HG02763 (cell line): ENCODE measurements around the gene FCN1.

Experiments
- ATAC-seq: cut with Tn5 transposase; IDR thresholded peaks from one replicate; pipeline ENCODE4 v1.9.1; 2021; ENCODE audit warnings: mild to moderate bottlenecking, moderate library complexity; ENCODE audit not compliant: unreplicated experiment

Gene FCN1

DNA sequence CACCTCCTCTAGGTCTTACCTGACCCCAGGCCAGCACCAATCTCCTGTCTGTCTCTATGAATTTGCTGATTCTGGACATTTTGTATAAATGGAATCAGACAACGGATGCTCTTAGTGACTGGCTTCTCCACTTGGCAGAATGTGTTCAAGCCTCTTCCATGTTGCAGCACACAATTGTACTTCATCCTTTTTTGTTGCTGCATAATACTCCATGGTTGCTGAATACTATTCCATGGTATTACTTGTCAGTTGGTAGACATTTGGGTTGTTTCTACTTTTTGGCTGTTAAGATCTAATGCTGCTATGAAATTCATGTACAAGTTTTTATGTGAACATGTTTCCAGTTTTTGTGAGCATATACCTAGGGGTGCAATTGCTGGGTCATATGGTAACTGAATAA, 34.3 kb upstream of the FCN1 start:
- ATAC-seq, result no peak

GRCh38 chr9:134951461-134951860, 33.7 kb upstream of the FCN1 start:
- no peak for ATAC-seq

GRCh38 chr9:134950386-134951210, 32.9 kb upstream of the FCN1 start:
- ATAC-seq, result no peak

GRCh38 chr9:134949681-134950385, 32.1 kb upstream of the FCN1 start:
- no peak for ATAC-seq

DNA sequence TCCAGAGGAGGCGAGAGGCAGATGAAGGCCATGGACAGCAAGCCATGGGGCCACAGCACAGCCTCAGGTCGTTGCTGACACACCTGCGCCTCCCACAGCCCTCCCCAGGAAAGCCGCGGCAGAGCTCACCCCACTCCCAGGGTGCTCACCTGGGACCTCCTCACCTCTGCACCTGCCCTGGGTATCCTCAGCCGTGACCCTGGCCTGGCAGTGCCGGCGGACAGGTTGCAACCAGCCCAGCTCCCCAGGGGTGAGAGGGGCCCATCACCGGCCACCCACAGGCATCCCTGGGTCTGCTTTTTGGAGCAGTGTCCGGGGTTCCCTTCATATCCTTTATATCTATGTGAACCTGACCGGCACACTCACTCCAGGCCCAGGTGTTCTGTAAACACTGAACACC, 30.4 kb upstream of the FCN1 start:
- no peak for ATAC-seq

DNA sequence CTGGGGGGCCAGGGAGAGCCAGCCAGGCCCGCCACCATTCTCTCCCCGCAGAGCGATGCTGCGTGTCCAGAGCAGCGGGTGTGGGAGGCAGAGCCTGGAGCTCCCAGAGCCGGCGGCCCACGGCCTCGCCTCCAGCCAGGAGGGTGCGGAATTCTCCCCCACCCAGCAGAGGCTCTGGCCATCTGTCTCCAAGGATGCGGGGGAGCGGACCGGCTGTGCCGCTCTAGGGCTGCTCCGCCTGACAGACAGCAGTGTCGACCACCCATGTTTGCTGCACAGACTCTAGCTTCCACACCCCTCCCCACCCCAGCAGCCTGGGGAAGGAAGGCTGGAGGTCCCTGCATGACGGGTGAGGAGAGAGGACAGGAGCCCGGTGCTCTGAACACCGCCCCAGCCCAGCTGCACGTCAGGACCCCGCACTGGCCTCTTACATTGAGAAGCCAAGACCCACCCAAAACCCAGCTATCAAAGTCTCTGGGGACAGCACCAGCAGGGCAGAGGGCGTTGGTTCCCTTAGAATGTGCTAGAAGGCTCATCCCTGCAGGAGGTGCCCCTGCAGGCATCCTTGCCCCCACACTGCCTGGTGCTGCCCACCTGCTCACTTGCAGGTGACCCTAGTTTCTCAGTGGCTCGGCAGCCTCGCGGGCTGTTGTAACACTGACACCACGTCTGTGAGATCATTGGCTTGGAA, 29.7 kb upstream of the FCN1 start:
- ATAC-seq, result no peak

- ATAC-seq, result no peak
Observed at GRCh38 chr9:134946663-134947062, 29.0 kb upstream of the FCN1 start.

GRCh38 chr9:134945509-134946275, 28.0 kb upstream of the FCN1 start:
- ATAC-seq, result no peak

DNA sequence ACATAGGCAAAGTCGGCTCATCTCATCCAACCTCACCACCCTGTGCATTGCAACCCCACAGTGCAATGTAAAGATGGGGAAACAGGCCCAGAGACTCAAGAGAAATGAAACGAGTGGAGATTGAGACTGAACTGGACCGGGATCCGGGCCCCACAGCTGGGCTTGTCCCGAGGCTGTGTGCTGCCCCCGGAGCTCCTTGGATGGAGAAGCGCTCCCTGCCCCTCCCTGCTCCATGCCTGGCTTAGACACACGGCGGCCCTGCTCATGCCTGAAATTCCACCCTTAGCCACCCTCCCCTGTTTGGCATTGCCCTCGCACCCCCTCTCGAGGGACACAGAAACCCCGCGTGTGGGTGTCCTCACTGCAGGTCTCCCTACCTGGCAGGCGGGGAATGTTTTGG, 27.2 kb upstream of the FCN1 start:
- ATAC-seq, result no peak

DNA sequence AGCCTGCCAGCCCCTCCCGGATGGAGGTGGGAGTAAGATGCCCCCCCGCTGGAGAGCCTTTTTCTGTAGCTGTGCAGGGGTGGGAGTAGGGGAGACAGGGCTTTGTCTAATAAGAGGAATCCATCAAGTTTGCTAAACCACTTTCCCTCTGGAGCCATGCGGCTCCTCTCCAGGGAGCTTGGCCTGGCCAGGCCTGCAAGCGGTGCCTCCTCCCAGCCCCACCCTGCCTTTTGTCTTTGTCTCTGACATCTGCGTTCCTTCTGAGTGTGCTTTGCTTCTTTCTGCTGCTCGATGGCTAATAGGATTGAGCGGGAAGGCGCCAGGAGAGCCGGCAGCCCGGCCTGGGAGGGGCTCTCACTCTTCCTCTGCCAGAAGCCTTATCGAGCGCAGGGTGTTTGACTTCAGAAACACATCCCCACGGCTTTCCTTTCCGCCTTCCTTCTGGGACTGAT, 26.7 kb upstream of the FCN1 start:
- no peak for ATAC-seq

DNA sequence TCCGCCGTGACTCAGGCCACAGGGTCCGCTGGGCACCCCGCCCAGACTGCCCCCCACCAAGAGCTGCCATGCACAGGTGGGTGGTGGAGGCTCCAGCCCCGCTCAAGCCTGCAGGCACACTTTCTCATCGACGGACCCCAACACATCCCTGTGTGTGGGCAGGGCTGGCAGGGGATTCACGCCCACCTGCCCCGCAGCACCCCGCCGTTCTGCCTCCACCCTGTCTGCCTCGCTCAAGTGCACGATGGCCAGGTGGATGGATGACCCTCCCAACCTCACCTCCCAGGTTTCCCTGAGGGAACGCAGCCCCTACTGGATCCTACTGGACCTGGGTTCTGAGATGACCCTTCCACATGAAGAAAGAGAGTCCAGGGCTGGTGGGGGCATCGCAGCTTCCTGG, 26.1 kb upstream of the FCN1 start:
- no peak for ATAC-seq

- no peak for ATAC-seq
Observed at GRCh38 chr9:134943411-134943810, 25.7 kb upstream of the FCN1 start.

DNA sequence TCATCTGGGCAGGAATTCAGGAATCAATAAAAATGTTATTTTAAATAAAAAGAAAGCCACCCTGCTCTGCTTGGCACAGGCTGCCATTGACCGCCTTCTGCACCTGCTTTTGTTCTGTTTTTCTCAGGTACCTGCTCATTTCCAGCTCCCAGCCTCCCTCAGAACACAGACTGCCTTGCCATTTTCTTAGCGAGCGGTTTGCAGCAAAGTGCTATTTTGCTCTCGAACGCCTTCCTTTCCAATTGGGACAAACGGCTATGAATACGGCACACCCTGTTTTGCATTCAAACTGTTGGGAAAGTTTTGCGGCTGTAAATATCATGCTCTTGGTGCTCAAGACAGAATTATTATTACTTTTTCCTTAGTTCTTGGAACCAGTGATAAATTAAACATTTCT, 25.1 kb upstream of the FCN1 start:
- no peak for ATAC-seq

DNA sequence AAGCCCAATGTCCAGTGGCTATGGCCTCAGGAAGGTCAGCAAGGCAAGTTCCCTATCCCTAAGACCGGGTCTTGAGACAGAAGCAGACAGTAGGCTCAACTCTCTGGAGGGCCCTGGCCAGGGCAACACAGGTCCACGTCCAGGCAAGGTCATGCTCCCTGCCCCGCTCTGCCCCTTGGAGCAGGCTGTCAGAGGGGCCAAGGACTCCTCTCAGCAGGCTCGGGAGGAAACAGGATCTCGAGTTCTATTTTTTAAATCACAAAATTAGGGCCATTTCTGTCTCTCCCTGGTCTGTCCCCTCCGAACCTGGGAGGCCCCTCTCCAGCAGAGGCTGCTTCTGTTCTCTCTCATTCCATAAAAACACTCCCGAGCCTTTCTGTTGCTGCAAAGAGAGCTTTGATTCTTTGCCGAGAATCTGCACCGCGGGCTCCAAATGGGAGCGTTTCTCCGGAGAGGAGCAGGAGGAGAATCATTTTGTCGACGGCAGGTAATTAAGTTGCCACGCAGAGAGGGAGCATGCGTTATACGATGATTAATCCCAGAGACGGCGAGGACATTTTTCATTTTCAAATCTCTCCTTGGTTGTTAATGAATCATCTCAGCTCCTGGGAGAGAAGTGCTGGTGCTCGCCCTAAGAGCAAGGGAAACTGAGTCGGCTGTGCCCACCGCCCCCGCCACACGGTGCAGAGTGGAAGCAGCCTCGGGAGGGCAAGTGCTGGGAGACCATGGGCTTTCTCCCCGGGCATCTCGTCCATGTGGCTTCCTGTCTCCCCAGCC, 24.5 kb upstream of the FCN1 start:
- ATAC-seq, result no peak

DNA sequence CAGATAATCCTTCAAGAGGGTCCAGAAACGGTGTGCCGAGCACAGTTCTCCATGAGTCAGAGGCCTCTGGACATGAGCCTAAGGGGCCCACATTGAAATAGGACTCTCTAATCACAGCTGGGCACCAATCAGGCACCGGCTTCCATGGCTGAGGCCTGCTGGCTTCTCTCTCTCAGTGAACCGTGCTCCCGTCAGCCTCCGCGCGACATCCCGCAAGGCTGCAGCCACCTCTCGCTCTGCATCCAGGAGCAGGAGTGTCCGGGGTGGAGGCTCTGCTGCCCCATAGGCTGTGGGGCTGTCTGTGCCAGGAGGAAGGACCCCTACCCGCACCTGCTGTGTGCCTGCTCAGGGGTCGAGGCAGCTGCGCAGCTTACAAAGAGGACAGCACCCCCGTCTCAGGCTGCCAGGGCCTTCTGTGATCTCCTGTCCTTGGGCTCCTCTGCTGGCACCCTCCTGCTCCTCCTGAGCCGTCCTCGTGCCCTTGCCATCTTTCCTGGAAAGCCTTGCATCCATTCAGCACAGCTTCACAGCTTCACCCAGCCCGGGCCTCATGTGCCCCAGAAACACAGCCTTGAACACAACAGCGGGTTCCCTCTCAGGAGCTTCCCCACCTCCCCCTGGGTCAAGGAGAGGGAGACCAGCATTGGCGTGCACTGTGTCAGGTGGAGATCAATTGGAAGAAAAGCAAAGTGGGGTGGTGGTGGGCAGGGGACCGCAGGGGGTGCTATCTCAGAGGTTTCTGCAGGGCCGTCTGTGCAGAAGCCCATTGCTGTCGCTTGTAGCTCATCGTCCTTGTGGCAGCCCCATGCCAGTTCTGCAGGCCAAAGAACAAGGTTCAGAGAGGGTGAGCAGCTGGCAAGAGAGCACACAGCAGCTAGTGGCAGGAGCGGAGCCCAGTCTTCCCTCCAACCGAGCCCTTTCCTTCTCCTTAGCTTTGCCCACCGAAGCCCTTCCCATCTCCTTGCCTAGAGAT, 22.8 kb upstream of the FCN1 start:
- no peak for ATAC-seq

DNA sequence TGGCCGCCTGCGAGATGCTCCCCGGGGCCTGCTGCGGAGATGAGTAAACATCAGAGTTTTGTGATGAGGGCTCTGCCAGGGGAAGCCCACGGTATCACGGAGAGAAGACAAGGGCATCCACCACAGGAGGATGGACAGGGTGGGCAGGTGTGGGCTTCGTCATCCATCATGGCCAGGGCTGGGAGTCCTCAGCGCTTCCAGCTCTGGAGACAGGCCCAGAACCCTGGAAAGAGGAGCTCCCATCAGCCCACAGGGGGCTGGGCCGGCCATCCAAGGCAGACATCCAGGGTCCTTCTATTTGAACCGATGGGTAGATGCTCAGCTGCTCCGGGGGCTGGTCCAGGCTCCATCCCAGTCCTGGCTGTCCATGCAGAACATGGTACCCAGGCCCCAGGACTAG, 22.1 kb upstream of the FCN1 start:
- ATAC-seq, result no peak

- ATAC-seq, result no peak
Observed at GRCh38 chr9:134939080-134939733, 21.5 kb upstream of the FCN1 start.

DNA sequence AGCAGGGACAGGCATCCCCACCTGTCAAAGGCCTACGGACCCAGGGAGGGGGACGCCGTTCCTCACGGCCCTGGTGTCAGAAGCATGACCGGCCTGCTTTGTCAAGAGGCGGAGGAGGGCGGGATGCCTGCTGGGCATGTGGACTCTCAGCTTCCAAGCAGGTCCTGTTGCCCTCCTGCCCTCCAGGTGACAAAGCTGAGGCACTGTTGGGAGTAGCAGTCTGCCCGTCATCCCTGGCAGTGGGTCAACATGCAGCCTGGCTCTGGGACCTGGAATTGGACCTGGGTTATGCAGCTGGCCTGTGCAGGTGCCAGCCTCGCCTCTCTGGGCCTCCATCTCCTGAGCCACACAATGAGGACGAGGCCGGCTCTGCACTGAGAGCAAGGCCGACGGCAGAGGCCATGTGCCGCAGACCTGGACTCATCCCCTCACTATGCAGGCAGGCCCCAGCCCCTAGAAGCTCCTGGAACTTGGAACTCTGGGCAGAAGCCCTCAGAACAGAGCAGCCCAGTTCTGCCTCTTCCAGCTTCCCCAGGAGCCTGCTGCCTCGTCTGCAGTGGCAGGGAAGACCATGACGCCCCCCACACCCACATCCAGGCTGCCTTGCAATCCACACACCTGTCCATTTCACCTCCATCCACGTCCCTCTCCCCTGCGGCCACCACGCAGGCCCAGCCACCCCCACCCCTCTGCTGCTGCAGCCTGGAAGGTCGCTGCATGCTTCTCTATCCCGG, 20.8 kb upstream of the FCN1 start:
- ATAC-seq, result no peak
